Omental fat pad (tissue), 4 donors: ENCODE measurements around the gene ABHD18. TPM values are rescaled to one million over a fixed set of nuclear protein-coding genes. Genes with fewer than 3 reads are reported as not detected.
A peak's percentile ranks its signal among the peaks of the same experiment; 100 is the strongest.
"Not testable (repeated sequence)": the region's sequence is repeated elsewhere in the genome, so short reads cannot be mapped to it uniquely, and the experiment has no call there.

ENCODE experiments used
- ATAC-seq: fragments of 150-250 bp; one replicate; pipeline ENCODE4 v1.9.1; 2016; ENCODE audit warnings: mild to moderate bottlenecking, moderate library complexity; ENCODE audit not compliant: low FRiP score
- DNase-seq: peaks from one replicate; pipeline ENCODE4 v3.0.0-alpha.2; 2019; ENCODE audit warnings: low spot score
- total RNA-seq, 4 donors: library from RNA; depleted of rRNA; stranded (reverse); fragments of >200 nt; gene quantifications; one replicate each; pipeline ENCODE4 v1.1.0, GENCODE V29; 2016
- TF ChIP-seq, protein P1 (sequence below), 3 donors: fragments of 450-650 bp; IDR thresholded peaks; one replicate each; pipeline ENCODE4 v1.5.1; 2016 to 2017; ENCODE audit warnings: antibody characterized with exemption in 3 of 3, mild to moderate bottlenecking in 3 of 3, moderate library complexity in 2 of 3

The ABHD18 gene
- total RNA-seq, 4 donors from 2014 or later = 6.9 to 14.7 (median 10.3) TPM

DNA sequence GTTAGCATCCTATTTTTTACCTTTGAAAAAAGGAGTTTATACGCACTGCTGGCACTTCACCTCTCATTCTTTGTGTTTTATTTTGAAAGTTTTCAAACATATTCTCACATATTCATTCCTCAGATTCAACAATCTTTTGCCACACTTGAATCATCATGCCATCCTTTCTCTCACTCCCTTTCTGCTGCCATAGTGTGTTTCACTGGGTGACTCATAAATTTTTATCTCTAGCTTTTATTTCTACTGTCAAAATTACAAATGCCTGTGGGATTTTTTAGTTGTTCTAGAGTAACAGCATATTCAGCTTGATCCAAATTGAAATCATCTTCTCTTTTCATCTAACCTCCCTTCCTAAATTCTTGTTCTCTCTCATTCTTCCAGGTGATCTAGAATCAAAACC is 28.2 kb upstream of the ABHD18 start:
- DNase-seq (no peak), ATAC-seq (no peak)
- TF ChIP-seq, protein P1, sequence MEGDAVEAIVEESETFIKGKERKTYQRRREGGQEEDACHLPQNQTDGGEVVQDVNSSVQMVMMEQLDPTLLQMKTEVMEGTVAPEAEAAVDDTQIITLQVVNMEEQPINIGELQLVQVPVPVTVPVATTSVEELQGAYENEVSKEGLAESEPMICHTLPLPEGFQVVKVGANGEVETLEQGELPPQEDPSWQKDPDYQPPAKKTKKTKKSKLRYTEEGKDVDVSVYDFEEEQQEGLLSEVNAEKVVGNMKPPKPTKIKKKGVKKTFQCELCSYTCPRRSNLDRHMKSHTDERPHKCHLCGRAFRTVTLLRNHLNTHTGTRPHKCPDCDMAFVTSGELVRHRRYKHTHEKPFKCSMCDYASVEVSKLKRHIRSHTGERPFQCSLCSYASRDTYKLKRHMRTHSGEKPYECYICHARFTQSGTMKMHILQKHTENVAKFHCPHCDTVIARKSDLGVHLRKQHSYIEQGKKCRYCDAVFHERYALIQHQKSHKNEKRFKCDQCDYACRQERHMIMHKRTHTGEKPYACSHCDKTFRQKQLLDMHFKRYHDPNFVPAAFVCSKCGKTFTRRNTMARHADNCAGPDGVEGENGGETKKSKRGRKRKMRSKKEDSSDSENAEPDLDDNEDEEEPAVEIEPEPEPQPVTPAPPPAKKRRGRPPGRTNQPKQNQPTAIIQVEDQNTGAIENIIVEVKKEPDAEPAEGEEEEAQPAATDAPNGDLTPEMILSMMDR (IDR thresholded peaks at IDR 0.05) = no peak

DNA sequence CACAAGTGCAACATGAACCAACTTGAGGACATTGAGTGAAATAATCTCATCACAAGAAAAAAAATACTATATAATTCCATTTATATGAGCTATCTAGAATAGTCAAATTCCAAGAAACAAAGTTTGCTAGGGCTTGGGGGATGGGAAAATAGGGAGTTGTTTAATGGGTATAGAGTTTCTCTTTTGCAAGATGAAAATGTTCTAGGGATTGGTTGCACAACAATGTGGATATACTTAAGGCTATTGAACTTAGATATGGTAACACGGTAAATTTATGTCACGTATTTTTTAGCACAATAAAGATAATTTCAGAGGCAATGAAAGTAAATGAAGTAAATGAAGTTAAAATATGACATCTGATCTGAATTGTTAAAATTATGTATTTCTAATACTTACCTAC is 8.1 kb upstream of the ABHD18 start:
- TF ChIP-seq, protein P1 (IDR thresholded peaks at IDR 0.05) = no peak
- no peak for DNase-seq
- no peak for ATAC-seq

DNA sequence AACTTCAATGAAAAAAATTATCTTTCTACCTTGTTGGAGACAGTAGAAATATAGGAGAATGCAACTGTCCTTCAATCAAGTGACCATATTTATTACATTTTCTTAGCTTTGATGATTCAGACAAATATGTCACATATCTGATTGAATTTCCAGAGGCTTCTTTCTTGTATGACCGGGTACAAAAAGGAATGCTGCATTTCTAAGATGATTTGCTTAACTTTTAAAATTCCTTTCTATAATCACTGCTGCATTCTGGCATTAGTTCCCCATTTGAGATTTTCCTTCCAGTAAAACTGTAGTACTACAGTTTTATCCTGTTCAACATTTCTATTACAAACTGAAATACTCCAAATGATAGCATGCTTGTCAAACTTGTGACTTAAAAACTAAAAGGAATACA is 5.4 kb upstream of the ABHD18 start:
- DNase-seq = no peak
- no peak for ATAC-seq
- TF ChIP-seq, protein P1 (IDR thresholded peaks at IDR 0.05) = no peak

DNA sequence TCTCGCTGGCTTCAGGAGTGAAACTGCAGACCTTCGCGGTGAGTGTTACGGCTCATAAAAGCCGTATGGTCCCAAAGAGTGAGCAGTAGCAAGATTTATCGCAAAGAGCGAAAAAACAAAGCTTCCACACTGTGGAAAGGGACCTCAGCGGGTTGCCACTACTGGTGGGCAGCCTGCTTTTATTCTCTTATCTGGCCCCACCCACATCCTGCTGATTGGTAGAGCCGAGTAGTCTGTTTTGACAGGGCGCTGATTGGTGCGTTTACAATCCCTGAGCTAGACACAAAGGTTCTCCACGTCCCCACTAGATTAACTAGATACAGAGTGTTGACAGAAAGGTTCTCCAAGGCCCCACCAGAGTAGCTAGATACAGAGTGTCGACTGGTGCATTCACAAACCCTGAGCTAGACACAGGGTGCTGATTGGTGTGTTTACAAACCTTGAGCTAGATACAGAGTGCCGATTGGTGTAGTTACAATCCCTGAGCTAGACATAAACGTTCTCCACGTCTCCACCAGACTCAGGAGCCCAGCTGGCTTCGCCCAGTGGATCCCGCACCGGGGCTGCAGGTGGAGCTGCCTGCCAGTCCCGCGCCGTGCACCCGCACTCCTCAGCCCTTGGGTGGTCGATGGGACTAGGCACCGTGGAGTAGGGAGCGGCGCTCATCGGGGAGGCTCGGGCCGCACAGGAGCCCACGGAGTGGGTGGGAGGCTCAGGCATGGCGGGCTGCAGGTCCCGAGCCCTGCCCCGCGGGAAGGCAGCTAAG is 1.4 kb upstream of the ABHD18 start:
- ATAC-seq, DNase-seq: not testable (repeated sequence)

DNA sequence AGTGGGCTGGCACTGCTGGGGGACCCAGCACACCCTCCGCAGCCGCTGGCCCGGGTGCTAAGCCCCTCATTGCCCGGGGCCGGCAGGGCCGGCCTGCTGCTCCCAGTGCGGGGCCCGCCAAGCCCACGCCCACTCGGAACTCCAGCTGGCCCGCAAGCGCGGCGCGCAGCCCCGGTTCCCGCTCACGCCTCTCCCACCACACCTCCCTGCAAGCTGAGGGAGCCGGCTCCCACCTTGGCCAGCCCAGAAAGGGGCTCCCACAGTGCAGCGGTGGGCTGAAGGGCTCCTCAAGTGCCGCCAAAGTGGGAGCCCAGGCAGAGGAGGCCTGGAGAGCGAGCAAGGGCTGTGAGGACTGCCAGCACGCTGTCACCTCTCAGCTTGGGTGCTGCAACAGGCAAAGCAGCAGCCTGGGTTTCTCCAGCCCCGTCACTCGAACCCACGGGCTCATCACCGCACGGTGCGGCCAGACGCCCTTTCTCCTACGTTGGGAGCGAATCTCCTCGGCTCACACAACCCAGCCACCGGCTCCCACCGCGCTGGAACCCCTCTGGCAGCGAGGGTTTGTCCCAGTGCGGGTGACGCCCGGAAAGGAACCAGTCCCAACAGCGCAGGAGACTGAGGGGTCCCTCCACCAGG is 662 bp upstream of the ABHD18 start:
- not testable (repeated sequence) for DNase-seq
- ATAC-seq = peak; percentile 7

DNA sequence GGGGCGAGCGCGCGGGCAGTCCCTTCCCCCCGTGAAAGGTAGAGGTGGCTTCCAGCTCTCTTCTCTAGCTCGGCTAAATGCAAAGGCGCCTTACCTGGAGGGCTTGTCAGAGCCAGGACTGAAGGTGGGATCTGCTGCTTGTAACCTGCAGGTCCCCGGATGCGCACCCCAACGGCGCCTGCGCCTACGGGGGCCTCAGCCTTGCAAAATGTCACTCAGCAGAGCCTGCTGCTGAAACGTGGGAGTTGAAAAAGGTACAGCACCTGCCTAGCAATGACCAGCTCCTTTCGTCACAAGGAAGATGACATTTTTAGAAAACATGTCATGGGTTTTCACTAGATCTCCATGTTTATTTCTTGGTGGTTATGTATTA is 583 bp downstream of the ABHD18 start:
- TF ChIP-seq, protein P1 (IDR thresholded peaks at IDR 0.05) = no peak
- ATAC-seq (peak; percentile 28), DNase-seq (no peak)

DNA sequence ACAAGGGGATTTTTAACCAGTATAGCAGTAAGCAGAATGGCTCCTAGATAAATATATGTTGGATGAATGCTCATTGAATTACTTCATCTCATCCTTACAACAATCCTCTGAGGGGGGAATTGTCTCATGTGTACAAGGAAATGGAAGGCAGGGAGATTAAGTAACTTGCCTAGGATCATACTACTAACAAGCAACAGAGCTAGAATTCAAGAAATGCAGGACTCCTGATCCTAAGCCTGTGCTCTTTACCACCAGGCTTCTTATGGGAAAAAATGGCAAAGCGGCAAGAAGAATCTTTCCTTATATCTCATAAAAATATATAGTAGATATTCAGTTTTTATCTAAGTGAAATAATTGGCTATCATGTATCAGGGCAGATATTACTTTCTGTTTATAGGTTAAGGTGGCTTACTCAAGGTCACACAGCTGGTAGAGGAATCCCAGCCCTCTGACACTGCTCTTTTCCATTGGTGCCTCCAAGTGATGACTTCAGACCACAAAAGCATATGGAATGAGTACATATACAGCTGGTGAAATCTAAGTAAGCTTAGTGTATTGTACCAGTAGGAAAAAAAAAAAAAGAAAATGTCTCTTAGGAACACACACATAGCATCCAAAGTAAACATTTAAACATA is 2.1 kb downstream of the ABHD18 start:
- TF ChIP-seq, protein P1 (IDR thresholded peaks at IDR 0.05) = no peak
- DNase-seq = no peak

DNA sequence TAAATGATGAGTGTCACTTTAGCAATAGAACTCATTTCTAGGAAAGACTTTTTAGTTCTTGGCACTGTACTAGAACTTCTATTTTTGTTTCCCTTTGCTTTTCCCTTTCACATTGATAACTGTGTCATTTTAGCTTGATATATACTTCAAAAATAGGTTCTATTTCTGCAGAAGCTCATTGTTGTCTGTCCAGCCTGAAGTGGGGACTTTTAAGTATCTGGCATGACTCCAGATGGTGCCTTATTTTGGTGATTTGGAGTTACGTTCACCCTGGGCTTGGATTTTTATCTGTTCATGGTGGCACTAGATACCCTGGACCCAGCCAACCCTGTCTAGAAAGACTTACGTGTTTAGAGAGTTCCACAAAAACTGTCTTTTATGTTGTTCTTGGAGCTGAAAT is 3.4 kb downstream of the ABHD18 start:
- DNase-seq (no peak), ATAC-seq (no peak)
- TF ChIP-seq, protein P1 (IDR thresholded peaks at IDR 0.05) = no peak

More for the DNA sequence above, 2.1 kb downstream of the ABHD18 start:
- ATAC-seq = no peak

DNA sequence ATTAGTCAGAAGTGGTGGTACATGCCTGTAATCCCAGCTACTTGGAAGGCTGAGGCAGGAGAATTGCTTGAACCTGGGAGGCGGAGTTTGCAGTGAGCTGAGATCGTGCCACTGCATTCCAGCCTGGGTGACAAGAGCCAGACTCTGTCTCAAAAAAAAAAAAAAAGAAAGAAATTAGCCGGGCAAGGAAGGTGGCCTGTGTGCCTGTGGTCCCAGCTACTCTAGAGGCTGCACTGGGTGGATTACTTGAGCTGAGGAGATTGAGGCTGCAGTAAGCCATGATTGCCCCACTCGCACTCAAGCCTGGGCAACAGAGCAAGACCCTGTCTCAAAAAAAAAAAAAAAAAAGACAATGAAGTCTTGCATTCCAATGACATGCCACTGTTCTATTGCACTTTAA is 5.7 kb downstream of the ABHD18 start:
- ATAC-seq, DNase-seq: not testable (repeated sequence)
